Eye (tissue), 1 donor: ENCODE results near the gene RYK.
"Not testable (repeated sequence)": the region's sequence is repeated elsewhere in the genome, so short reads cannot be mapped to it uniquely, and the experiment has no call there.

Source experiments
- DNase-seq: peaks from one replicate; pipeline ENCODE4 v3.0.0-alpha.2; 2015

RYK gene

GRCh38 chr3:134216191-134216764 is 34.4 kb downstream of the RYK start:
- no peak for DNase-seq

- no peak for DNase-seq
Measured at GRCh38 chr3:134214239-134214638, 36.4 kb downstream of the RYK start.

GRCh38 chr3:134212967-134213665 is 37.5 kb downstream of the RYK start:
- peak; percentile 94 for DNase-seq

GRCh38 chr3:134211797-134212196 is 38.9 kb downstream of the RYK start:
- peak; percentile 79 for DNase-seq

- no peak for DNase-seq
Measured at GRCh38 chr3:134205451-134205850, 45.2 kb downstream of the RYK start.

- DNase-seq, result no peak
Measured at GRCh38 chr3:134201201-134202130, 49.2 kb downstream of the RYK start.

- DNase-seq, result not testable (repeated sequence)
Measured at GRCh38 chr3:134199880-134200279, 50.8 kb downstream of the RYK start.

- no peak for DNase-seq
Measured at GRCh38 chr3:134199240-134199639, 51.4 kb downstream of the RYK start.

- no peak for DNase-seq
Measured at GRCh38 chr3:134198414-134198813, 52.2 kb downstream of the RYK start.

- peak; percentile 74 for DNase-seq
Measured at GRCh38 chr3:134197681-134198261, 52.9 kb downstream of the RYK start.

GRCh38 chr3:134194247-134194646 is 56.4 kb downstream of the RYK start:
- no peak for DNase-seq

GRCh38 chr3:134190250-134190649 is 60.4 kb downstream of the RYK start:
- no peak for DNase-seq

GRCh38 chr3:134189849-134190248 is 60.8 kb downstream of the RYK start:
- no peak for DNase-seq

GRCh38 chr3:134186391-134186790 is 64.3 kb downstream of the RYK start:
- DNase-seq, result no peak

- DNase-seq, result no peak
Measured at GRCh38 chr3:134180761-134181160, 69.9 kb downstream of the RYK start.

GRCh38 chr3:134179508-134179907 is 71.2 kb downstream of the RYK start:
- DNase-seq, result no peak

GRCh38 chr3:134163096-134163495 is 87.6 kb downstream of the RYK start:
- DNase-seq, result no peak

GRCh38 chr3:134161898-134162615 is 88.6 kb downstream of the RYK start:
- peak; percentile 49 for DNase-seq

GRCh38 chr3:134155446-134155845 is 95.2 kb downstream of the RYK start:
- peak; percentile 79 for DNase-seq

- no peak for DNase-seq
Measured at GRCh38 chr3:134153761-134154160, 96.9 kb downstream of the RYK start.

- no peak for DNase-seq
Measured at GRCh38 chr3:134150476-134150875, 100.2 kb downstream of the RYK start.

GRCh38 chr3:134149286-134149685 is 101.4 kb downstream of the RYK start:
- DNase-seq, result no peak

GRCh38 chr3:134148534-134148933 is 102.1 kb downstream of the RYK start:
- no peak for DNase-seq
